GM18870 (cell line): Measurements from ENCODE around the gene SLC43A1.
A peak's percentile ranks its signal among the peaks of the same experiment; 100 is the strongest.
"Not testable (repeated sequence)": the region's sequence is repeated elsewhere in the genome, so short reads cannot be mapped to it uniquely, and the experiment has no call there.

Source experiments
- ATAC-seq: cut with Tn5 transposase; IDR thresholded peaks from one replicate; pipeline ENCODE4 v1.9.1; 2021; ENCODE audit warnings: moderate library complexity; ENCODE audit not compliant: unreplicated experiment

SLC43A1 gene

DNA sequence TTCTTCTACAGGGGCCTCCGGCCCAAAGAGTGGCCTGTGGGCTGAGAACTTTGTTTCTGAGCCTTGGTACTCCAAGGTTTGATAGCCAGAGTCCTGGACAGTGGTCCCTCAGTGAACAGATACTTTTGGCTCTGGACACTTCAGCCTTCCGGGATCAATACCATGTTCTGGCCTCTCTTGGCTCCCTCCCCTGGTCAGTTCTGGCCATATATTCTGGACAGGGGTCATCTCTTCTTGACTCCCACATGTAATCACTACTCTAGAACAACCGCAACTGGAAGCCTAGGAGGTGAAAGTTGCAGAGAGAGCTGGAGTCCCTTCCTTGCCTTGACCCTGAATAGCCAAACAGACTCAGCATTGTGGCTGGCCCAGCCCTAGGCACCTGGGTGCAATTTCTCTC lies 52.9 kb downstream of the SLC43A1 start:
- ATAC-seq: no peak

DNA sequence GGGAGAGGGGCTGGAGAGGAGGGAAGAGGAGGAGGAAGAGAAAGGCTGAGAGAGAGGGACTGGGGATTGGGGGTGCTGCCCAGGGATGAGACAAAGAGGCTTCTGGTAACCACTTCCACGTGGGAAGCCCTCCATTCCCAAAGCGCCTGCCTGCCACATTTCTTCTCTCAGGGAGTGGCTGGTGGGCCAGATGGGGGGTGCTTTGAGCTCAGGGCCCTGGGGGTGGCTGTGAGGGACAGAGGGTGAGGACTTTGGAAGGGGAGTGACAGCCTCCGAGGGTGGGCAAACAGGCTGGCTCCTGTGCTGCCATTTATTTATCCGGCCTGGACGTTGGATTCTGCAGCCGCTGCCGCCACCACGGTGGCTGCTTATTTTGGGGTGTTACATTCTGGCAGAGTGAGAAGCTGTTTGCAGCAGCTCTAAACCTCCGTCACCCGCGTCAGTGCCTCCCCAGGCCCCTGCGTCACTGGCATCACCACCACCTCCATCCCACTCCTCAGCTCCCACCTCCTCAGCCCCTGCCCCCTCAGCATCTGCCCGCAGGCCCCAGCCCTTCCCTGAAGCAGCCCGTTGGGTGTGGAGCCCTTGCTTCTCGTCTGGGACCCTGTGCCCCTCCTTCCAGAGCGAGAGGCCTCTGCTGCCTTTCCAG lies 53.5 kb downstream of the SLC43A1 start:
- no peak for ATAC-seq

DNA sequence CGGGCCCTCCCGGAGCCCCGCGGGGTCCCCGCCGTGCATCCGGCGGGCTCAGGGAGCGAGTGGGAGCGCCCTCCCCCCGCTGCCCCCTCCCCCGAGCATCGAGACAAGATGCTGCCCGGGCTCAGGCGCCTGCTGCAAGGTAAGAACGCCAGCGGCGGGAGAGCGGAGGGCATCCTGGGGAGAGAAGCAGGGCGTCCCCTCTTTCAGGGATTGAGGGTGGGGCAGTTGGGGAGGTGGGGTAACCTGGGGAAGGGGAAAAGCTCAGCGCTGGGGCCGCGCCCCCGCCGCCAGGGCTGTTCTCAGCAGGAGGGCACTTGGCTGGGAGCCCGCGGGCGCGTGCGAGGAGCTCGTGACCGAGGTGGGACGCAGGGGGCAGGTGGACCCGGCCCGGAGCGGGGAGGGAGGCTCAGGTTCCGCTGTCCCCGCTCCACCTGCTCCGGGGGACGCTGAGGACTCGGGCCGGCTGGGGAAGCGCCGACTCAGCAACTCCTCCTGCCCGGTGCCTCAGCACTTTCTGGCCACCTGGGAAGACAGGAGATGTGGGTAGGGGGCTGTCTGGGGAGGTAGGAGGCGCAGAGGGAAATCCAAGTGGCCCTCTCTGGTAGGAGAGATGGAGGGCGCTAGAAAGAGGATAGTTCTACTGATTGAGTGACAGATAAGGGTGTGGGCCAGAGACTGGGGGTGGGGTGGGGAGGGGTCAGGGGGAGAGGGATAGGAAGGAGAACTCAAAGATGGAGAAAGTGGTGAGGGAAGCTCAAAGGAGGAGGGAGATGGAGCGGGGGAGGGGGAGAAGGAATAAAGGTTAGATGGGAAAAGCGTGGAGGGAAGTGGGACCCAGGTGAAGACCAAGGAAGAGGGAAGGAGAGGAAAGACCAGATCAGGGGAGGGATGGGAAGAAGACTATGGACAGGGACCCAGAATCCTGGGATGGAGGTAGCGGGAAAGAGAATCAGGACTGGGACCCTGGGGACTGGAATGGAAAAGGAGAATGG lies 54.4 kb downstream of the SLC43A1 start:
- ATAC-seq: no peak

DNA sequence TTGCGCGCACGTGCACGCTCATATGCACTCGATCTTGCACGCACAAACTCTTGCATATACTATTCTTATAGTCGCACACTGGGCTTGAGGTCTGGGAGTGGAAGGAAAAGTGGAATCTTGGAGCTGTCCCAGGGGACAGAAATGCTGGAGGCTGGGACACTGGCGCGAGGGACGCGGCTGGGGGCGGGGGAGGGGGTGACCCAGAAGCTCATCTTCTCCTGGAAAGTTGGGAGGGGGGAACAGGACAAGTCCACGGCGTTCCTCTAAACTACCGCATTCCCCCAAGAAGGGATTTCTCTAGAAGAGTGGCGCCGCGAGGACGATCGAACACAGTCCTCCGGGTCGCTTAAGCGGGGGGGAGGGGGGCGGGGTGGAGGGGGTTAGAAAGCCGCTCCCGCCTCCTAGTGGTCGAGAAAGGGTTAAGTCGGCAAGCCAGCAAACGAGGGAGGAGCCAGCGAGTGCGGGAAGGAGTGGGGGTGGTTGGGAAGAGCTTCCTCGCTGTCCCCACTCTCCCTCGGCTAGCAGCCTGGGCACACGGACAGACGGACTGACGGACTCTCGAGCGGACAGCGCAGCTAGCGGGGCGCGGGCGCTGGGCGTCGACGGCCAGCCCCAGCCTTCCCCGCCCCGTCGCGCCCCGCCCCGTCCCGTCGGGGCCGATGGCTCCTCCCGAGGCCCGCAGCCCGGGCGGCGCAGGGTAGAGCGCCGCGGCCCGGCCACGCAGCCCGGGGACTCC lies 55.3 kb downstream of the SLC43A1 start, which contains the start of gene RTN4RL2:
RTN4RL2 (plus strand) TSS at position 507 of the 736 bp plus-strand sequence. CDS start 338 bp downstream, outside the sequence.
- no peak for ATAC-seq

DNA sequence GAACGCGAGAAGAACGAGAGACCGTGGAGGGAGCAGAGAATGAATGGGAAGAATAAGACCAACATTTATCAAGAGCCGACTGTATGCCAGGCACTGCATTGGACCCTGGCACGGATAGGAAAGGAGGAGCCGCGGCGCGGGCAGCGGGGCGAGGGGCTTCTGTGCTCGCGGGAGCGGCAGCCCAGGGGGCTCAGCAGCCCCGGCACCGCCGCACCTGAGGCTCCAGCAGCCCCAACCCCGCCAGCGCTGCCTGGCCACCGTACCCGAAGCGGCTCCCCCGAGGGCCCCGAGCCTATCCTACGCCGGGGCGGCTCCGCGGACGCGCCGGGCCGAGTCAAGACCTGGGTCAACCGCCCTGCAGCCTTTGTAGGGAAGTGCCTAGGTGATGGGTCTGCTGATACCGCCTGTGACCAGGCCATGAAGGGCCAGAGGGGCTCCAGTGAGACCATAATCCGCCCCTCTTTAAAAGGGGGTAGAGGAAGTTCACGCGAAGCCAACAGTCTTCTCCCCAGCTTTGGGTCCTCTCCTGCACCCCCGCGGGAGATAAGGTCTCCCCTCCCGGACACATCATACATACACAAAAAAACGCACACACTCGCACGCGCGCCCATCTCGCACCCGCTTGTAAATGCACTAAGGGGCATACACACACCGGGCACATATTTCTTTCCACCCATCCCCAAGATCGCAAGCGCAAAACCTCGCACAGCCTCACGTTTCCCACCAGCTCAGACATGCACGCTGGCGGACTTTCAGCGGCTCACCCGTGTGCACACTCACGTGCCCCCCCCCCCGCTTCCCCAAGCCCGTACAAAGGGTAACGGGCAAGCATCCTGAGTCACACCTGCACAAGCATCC lies 56.1 kb downstream of the SLC43A1 start:
- ATAC-seq: no peak

DNA sequence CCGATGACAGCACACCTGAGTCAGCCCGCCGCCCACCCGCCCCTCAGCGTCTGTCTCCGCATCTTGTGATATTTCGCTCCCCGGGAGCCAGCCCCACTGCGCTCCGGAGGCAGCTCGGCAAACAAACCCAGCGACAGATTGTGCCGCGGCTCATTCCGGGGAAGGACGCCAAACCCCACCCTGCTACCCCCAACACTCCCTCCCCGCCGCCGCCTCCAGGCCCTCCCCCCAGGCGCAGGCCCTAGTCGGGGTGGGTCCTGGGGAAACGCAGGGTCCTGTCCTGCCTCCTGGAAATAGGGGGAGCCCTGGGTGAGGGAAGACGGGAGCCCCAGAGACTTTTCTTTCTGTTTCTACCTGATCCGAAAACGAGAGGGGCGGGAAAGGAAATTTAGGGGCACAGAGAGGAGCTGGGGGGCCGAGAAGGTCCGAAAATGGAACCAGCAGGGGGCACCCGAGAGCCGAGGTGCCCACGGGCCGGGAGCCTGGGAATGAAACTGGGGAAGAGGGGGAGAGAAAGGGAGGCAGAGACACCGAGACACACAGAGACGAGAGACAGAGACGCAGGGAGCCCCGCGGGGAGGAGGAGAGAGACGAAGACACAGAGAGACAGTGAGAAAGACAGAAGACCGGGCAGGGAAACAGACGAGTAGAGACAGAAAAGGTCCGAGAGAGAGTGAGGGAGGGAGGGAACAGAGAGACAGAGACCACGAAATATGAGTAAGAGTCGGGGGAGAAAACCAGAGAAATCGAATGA lies 56.9 kb downstream of the SLC43A1 start:
- ATAC-seq: no peak

DNA sequence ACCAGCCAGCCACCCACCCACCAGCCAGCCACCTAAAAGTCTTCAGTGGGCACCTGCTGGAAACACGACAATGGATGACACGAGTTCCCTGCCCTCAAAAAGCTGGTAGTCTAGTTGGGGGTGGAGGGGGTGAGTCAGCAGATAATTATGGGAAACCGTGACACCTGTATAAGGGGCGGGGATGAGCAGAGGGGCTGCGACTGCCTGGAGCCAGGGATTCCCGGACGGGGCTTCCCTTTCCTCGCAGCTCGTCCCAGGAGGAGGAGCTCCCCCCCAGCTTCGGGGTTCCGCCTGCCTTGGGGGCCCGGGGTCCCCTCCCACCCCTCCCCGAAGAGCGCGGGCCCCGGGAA lies 57.5 kb downstream of the SLC43A1 start:
- ATAC-seq: no peak

DNA sequence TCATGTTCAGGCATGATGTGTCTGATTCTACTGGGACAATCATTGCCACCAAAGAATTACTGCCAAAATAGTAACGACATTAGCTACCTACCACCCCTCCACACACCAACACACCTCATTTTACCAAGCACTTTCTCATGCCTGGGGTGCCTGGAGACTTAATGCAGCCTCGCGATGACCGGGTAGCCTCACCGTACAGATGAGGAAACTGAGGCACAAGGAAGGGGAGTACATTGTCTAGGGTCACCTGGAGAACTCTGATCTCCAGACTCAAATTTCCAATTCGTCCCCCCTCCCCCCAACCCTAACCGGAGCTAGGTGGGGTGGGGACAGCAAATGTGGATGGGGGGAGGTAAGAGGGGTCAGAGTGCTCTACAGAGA lies 57.9 kb downstream of the SLC43A1 start:
- ATAC-seq: peak; percentile 24

DNA sequence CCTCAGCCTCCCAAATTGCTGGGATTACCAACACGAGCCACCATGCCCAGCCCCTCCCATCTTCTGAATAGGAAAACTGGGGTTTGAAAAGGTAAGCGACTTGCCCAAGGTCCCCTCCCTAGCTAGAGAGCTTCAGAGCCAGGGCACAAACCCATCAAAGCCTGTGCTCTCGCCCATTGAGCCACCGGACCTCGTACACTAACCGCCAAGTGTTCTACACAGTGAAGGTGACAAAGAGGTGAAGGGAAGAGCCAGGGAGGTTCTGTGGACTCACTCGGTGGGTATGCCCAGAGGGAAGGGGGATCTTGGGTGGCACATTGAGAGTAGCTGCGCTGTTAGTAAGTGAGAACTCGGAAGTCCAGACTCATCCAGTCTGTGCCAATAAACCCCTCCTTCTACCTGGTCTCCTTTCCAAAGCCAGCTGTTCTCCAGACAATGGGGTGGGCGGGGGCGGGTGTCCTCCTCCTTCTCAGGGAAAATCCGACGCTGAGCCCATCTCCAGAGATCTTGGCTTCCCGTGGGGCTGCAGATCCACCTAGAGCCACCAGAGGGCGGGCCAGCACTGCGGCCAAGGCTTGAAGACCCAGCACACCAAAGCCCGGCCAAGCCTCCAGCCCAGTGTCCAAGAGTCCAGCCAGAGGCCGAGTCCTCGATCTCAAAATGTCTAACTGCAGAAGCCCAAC lies 58.4 kb downstream of the SLC43A1 start:
- peak; percentile 56 for ATAC-seq

DNA sequence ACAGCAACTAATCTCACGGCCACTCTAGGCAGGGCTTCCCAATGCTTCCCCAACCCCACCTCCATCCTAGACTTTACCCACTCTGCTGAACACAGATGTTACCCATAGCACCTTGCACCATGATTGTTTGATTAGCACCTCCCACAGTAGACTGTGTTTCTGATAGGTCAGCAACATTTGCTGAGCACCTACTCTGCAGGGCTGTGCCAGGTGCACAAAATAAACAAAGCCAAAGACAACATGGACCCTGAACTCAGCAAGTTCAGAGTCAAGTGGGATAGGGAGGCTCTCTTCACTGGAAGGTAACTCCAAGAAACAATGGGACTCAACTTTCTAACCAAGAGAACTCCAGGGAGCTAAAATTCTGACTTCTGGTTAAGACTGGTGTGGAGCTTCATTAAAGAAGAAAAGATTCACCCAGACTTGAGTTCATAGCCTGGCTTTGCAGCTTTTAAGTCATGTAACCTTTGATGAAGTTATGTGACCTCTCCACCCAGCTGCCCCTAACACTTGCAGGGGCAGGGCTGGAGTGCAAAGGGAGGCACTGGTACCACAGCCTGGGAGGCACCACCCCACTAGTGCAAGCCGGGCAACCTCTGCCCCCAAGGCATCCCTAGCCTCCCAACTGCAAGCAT lies 61.8 kb downstream of the SLC43A1 start:
- no peak for ATAC-seq

DNA sequence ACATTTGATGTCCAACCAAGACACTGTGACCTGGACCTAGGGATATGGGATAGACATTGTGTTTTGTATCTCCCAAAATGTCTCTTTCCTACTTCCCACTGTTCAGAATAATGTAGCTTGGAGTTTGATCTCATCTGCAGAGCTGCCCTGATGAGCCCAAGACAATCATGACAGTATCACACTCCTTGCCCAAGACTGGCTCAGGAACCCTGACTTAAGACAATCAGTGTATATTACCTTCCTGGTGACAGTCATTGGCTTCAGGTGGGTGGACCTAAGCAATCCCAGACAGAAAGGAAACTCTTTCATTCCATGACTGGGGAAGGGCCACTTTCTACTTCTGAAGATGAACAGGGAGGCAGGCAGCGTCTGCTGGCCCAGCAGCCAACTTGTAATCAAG lies 69.4 kb downstream of the SLC43A1 start:
- no peak for ATAC-seq

DNA sequence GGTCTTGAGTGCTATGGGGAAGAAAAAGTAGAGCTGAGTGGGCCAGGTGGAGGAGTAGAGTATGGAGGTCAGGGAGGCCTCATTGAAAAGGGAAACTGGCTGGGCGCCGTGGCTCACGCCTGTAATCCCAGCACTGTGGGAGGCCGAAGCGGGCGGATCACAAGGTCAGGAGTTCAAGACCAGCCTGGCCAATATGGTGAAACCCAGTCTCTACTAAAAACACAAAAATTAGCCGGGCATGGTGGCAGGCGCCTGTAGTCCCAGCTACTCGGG lies 70.4 kb downstream of the SLC43A1 start:
- not testable (repeated sequence) for ATAC-seq

DNA sequence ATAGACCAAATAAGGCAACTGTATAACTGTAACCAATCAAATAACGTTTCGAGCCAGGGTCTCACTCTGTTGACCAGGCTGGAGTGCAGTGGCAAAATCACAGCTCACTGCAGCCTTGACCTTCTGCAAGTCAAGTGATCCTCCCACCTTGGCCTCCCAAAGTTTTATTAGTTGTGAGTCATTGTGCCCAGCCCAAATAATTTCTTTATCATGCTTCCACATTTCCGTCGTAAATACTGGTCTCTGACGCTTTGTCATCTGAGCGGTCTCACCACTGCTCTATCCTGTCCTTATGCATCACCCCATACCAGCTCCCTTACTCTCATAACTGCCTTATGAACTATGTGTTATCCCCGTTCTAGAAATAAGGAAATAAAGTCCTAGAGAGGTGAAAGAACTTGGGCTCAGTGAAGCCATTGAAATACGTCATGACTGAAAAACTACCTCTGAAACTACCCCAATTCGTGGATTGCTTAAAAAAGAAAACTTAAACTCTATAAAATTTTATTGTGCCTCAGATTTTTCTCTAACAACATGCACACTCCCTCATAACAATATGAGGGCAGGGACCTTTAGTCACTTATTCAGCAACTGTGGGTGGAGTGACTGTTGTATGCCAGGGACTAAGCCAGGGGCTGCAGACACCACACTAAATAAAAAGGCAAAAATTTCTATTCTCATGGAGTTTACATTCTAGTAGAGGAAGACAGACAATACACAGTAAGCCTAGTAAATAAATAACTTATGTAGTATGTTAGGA lies 71.0 kb downstream of the SLC43A1 start:
- ATAC-seq: no peak

DNA sequence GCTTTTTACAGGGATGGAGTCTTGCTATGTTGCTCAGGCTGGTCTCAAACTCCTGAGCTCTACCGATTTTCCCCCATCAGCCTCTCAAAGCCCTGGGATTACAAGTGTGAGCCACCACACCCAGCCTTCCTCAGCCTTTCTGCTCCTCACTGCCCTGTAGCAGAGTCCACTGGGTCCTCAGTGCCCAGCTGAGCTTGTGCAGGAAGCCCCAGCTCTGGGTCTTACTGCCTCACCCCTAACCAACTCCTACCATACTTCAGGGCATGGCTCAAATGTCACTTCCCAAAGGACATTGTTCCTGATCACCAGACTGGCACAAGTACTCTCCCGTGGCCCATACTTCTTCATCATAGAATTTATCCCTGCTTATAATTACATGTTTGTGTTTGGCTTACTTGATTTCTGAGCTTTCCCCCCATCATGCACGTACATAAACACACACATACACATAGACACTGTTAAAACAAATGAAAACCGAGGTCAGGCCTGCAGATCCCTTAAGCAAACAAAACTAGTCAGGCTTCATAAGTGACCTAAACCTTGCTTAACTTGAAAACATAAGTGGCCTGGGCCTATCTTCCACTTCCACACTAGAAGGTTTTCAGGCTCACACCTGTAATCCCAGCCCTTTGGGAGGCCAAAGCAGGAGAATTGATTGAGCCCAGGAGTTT lies 74.6 kb downstream of the SLC43A1 start:
- no peak for ATAC-seq

DNA sequence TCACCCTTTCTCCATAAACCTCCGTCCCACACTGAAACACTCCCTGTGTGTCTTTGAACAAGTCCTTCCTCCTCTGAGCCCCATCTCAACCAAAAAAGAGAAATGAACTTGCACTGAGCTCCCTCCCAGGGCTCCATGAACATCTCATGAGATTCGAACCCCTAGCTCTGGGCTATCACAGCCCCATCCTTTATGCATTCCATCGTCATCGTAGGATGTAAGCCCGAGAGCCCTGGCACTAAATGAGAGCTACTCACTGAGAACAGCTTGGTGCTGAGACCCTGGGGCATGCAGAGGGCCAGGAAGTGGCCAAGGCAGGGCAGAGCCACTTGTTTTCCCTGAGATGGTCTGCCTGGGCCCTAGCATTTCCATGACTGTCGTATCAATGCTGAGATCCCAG lies 75.7 kb downstream of the SLC43A1 start:
- no peak for ATAC-seq

DNA sequence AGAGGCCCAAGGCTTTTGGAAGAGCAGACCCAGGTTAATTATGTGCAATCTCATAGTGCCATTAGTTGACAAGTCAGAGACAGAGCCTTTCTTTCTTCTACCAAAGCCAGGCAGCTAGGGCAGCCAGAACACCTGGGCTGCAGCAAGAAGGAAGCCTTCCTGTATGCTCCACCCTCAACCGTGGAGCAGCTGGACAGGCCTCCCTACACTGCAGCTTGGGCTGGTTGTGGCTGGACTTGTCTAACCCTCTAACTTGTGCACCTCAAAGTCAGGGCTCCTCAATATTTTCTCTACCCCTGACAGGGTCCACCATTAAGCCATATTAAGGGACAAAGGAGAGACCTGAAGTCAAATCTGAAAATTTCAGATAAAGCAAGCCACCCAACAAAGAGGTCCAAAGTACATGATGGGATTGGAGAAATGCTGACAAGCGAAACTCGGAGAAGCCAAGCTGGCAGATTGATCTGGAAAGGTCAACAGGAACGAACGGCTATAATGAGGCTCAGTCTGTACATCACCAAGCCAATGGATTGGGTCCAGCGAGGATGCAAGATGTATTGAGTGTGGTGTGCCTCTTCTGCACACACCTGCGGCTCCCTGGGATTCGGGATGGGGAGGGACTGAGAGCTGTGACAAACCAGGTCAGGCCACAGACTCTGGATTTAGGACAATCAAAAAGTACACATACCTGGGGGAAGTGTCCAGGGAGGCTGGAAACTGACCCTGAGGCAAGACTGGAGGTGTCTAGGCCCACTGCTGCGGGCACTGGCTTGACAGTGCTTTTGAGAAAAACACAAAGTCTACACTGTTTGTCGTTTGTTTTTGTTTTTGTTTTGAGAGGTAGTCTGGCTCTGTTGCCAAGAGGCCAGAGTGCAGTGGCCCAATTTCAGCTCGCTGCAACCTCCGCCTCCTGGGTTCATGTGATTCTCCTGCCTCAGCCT lies 76.9 kb downstream of the SLC43A1 start:
- ATAC-seq: no peak

DNA sequence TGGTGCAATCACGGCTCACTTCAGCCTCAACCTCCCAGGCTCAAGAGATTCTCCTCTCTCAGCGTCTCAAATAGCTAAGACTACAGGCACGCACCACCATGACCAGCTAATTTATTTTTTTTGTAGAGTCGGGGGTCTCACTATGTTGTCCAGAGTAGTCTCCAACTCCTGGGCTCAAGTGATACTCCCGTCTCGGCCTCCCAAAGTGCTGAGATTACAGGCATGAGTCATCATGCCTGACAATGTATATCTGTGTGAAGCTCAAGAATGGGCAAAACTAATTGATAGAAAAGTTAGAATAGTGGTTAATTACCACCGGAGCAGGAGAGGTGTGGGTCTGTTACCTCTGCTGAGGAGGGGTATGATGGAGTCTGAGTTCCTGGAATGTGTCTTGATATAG lies 79.5 kb downstream of the SLC43A1 start:
- no peak for ATAC-seq
